SK-N-SH treated with all-trans-retinoic acid at 6 μM for 48 hours (cell line): Measurements from ENCODE around the gene SLC38A9.

ENCODE experiments used
- ATAC-seq: fragments of 200-7000 bp; cut with Tn5 transposase; 3 replicates; pipeline ENCODE4 v1.9.1; 2020; ENCODE audit warnings: mild to moderate bottlenecking, moderate library complexity
- ARNTL ChIP-seq: fragments of 450-650 bp; formaldehyde crosslinking; IDR thresholded peaks from 2 replicates; pipeline ENCODE4 v1.5.0; 2020; ENCODE audit warnings: low read depth, mild to moderate bottlenecking, moderate library complexity, borderline replicate concordance
- BACH2 ChIP-seq: fragments of 250-450 bp; sonication (Bioruptor Pico); IDR thresholded peaks from 2 replicates; pipeline ENCODE4 v1.9.0; 2021; ENCODE audit warnings: mild to moderate bottlenecking, borderline replicate concordance
- CREB5 ChIP-seq: fragments of 250-450 bp; sonication (Bioruptor Pico); IDR thresholded peaks from 2 replicates; pipeline ENCODE4 v1.5.1; 2020; ENCODE audit warnings: low read depth, mild to moderate bottlenecking, moderate library complexity
- CSDC2 ChIP-seq: fragments of 250-450 bp; sonication (Bioruptor Pico); IDR thresholded peaks from 2 replicates; pipeline ENCODE4 v1.5.0; 2020; ENCODE audit warnings: mild to moderate bottlenecking, moderate library complexity
- ESRRG ChIP-seq: fragments of 250-450 bp; sonication (Bioruptor Pico); IDR thresholded peaks from 2 replicates; pipeline ENCODE4 v1.6.1; 2021; ENCODE audit warnings: mild to moderate bottlenecking
- GLIS3 ChIP-seq: fragments of 250-450 bp; sonication (Bioruptor Pico); IDR thresholded peaks from 2 replicates; pipeline ENCODE4 v1.5.0; 2020; ENCODE audit warnings: mild to moderate bottlenecking, moderate library complexity
- ISL1 ChIP-seq: fragments of 250-450 bp; sonication (Bioruptor Pico); IDR thresholded peaks from 2 replicates; pipeline ENCODE4 v2.1.2; 2022; ENCODE audit warnings: mild to moderate bottlenecking, moderate library complexity
- OSR1 ChIP-seq: fragments of 250-450 bp; sonication (Bioruptor Pico); IDR thresholded peaks from 2 replicates; pipeline ENCODE4 v1.8.0; 2022; ENCODE audit warnings: moderate library complexity, mild to moderate bottlenecking, inconsistent platforms
- POU6F1 ChIP-seq: fragments of 250-450 bp; sonication (Bioruptor Pico); IDR thresholded peaks from 2 replicates; pipeline ENCODE4 v1.8.0; 2021; ENCODE audit warnings: low read depth, mild to moderate bottlenecking, moderate library complexity, borderline replicate concordance
- PPARA ChIP-seq: fragments of 250-450 bp; sonication (Bioruptor Pico); IDR thresholded peaks from 2 replicates; pipeline ENCODE4 v1.5.0; 2020; ENCODE audit warnings: mild to moderate bottlenecking, borderline replicate concordance
- RARB ChIP-seq: fragments of 250-450 bp; sonication (Bioruptor Pico); IDR thresholded peaks from 2 replicates; pipeline ENCODE4 v1.8.0; 2021; ENCODE audit warnings: mild to moderate bottlenecking, moderate library complexity
- SNAI2 ChIP-seq: fragments of 250-450 bp; sonication (Bioruptor Pico); IDR thresholded peaks from 2 replicates; pipeline ENCODE4 v1.5.0; 2020; ENCODE audit warnings: mild to moderate bottlenecking, moderate library complexity
- TCF4 ChIP-seq: fragments of 250-450 bp; sonication (Bioruptor Pico); IDR thresholded peaks from 2 replicates; pipeline ENCODE4 v1.8.0; 2021; ENCODE audit warnings: mild to moderate bottlenecking, moderate library complexity, borderline replicate concordance
- TSHZ2 ChIP-seq: fragments of 250-450 bp; sonication (Bioruptor Pico); IDR thresholded peaks from 2 replicates; pipeline ENCODE4 v1.5.0; 2020; ENCODE audit warnings: mild to moderate bottlenecking, moderate library complexity
- ZC3H10 ChIP-seq: fragments of 250-450 bp; sonication (Bioruptor Pico); IDR thresholded peaks from 2 replicates; pipeline ENCODE4 v1.5.1; 2021; ENCODE audit warnings: mild to moderate bottlenecking, moderate library complexity
- ZFP3 ChIP-seq: fragments of 250-450 bp; sonication (Bioruptor Pico); IDR thresholded peaks from 2 replicates; pipeline ENCODE4 v1.5.0; 2020; ENCODE audit warnings: mild to moderate bottlenecking, moderate library complexity
- ZFP30 ChIP-seq: fragments of 450-650 bp; formaldehyde crosslinking; IDR thresholded peaks from 2 replicates; pipeline ENCODE4 v1.5.0; 2022; ENCODE audit warnings: mild to moderate bottlenecking, moderate library complexity
- ZNF565 ChIP-seq: fragments of 450-650 bp; formaldehyde crosslinking; conservative IDR thresholded peaks from 2 replicates; pipeline ENCODE4 v1.5.0; 2020; ENCODE audit warnings: low read depth, mild to moderate bottlenecking, moderate library complexity
- ZNF70 ChIP-seq: fragments of 450-650 bp; formaldehyde crosslinking; IDR thresholded peaks from 2 replicates; pipeline ENCODE4 v1.5.0; 2020; ENCODE audit warnings: mild to moderate bottlenecking, moderate library complexity
- ZNF8 ChIP-seq: fragments of 450-650 bp; formaldehyde crosslinking; IDR thresholded peaks from 2 replicates; pipeline ENCODE4 v1.5.0; 2020; ENCODE audit warnings: mild to moderate bottlenecking, moderate library complexity
- TF ChIP-seq, protein P1 (sequence below): fragments of 250-450 bp; sonication (Bioruptor Pico); IDR thresholded peaks from 2 replicates; pipeline ENCODE4 v1.8.0; 2020; ENCODE audit warnings: mild to moderate bottlenecking, moderate library complexity, borderline replicate concordance

Gene SLC38A9

DNA sequence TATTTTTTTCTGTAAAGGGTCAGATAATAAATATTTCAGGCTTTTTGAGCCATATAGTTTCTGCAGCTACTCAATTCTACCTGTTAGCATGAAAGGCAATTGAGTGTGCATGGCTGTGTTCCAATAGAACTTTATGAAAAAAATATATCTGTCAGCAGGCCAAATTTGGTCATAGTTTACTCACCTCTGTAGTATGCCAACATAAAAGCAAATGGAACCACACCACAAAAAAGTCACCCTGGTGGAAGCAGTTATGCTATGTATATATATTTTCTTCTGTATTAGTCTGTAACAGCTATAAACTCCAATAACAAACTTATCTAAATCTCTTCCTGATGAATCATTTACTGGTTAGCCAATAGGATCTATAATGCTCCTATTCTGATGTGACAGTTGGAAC lies 3.4 kb downstream of the SLC38A9 start:
- TF ChIP-seq, protein P1, sequence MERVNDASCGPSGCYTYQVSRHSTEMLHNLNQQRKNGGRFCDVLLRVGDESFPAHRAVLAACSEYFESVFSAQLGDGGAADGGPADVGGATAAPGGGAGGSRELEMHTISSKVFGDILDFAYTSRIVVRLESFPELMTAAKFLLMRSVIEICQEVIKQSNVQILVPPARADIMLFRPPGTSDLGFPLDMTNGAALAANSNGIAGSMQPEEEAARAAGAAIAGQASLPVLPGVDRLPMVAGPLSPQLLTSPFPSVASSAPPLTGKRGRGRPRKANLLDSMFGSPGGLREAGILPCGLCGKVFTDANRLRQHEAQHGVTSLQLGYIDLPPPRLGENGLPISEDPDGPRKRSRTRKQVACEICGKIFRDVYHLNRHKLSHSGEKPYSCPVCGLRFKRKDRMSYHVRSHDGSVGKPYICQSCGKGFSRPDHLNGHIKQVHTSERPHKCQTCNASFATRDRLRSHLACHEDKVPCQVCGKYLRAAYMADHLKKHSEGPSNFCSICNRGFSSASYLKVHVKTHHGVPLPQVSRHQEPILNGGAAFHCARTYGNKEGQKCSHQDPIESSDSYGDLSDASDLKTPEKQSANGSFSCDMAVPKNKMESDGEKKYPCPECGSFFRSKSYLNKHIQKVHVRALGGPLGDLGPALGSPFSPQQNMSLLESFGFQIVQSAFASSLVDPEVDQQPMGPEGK (CRISPR knock-in tag), result no peak
- no peak for TF ChIP-seq CREB5 (CRISPR knock-in tag)
- TF ChIP-seq GLIS3 (CRISPR knock-in tag), result no peak
- TF ChIP-seq BACH2, result no peak
- no peak for TF ChIP-seq SNAI2
- no peak for ATAC-seq

DNA sequence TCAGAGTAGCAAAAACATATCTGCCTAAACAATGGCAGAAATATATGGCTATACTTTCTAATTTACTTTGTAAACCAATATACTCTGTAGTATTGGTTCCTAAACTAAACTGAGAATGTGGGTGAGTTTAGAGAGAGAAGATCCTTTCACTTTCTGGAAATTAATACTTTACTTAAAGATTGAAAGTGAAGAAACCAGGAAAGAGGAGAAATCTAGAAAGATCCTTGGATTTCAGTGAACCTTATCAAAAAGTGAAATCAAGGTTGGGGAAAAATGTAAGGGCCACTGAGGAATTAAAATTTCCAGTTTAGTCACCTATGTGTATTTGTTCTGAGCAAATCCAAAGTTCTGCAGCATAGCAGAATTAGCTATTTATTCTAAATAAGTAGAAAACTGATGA lies 5.9 kb downstream of the SLC38A9 start:
- no peak for TF ChIP-seq ZNF565 (CRISPR knock-in tag)
- TF ChIP-seq ARNTL (CRISPR knock-in tag), result no peak
- TF ChIP-seq SNAI2, result no peak
- no peak for TF ChIP-seq BACH2
- no peak for TF ChIP-seq OSR1 (CRISPR knock-in tag)
- no peak for TF ChIP-seq ZC3H10 (CRISPR knock-in tag)
- no peak for TF ChIP-seq ESRRG (CRISPR knock-in tag)
- TF ChIP-seq ZFP30 (CRISPR knock-in tag), result no peak
- TF ChIP-seq ZNF8 (CRISPR knock-in tag), result no peak
- ATAC-seq, result no peak

DNA sequence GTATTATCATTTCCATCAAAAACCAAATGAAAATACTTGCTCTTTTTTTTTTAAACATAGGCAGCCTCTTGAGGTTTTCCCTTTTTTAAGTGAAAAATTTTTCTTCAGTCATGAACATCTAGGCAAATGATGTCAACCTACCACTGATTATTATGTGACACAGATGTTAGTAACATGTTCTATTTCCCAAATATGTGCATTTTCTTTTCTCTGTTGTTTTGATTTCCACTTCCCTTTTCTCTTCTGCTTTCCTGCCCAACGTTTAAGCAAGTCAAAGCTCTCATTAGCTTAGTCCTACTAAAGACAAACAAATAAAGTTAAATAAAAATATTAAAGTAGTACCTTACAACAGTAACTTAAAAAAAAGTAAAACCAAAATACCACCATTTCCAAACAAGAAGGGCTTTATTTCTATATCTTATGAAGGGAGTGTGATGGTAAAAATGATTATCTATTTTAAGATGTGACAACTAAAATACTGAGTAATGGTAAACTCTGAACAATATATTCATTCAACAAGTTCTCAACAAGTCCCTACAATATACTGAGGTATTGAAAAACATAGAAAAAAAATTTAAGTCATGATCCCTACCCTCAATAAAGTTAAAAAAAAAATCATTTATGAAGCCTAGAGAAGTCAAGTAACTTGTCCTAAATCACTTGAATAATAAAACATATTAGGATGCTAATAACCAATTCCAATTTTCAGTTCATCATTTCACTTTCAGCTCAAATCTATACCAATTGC lies 9.4 kb downstream of the SLC38A9 start:
- ATAC-seq, result no peak
- TF ChIP-seq RARB, result no peak
- TF ChIP-seq ZFP30 (CRISPR knock-in tag), result no peak

GRCh38 chr5:55701462-55702103 lies 10.5 kb downstream of the SLC38A9 start:
- no peak for ATAC-seq
- TF ChIP-seq ZFP3 (CRISPR knock-in tag), result no peak
- TF ChIP-seq SNAI2, result no peak
- TF ChIP-seq ARNTL (CRISPR knock-in tag), result no peak
- TF ChIP-seq BACH2, result no peak
- no peak for TF ChIP-seq CREB5 (CRISPR knock-in tag)
- no peak for TF ChIP-seq CSDC2 (CRISPR knock-in tag)
- TF ChIP-seq TCF4 (CRISPR knock-in tag), result no peak
- TF ChIP-seq ZFP30 (CRISPR knock-in tag), result no peak
- TF ChIP-seq ZNF8 (CRISPR knock-in tag), result no peak
- TF ChIP-seq PPARA (CRISPR knock-in tag), result no peak
- no peak for TF ChIP-seq OSR1 (CRISPR knock-in tag)
- TF ChIP-seq POU6F1 (CRISPR knock-in tag), result no peak
- no peak for TF ChIP-seq TSHZ2
- no peak for TF ChIP-seq ZC3H10 (CRISPR knock-in tag)
- TF ChIP-seq ISL1, result no peak
- no peak for TF ChIP-seq ZNF565 (CRISPR knock-in tag)
- TF ChIP-seq RARB, result no peak
- TF ChIP-seq ZNF70, result no peak
- TF ChIP-seq, protein P1 (CRISPR knock-in tag), result no peak
